Stimulated activated naive CD4-positive, alpha-beta T cell treated with Interleukin-2 at 50 U/mL for 16 hours (primary cell): ENCODE data around the gene JMJD1C.
"Not testable (repeated sequence)": the region's sequence is repeated elsewhere in the genome, so short reads cannot be mapped to it uniquely, and the experiment has no call there.

Experiments used
- DNase-seq: peaks from one replicate; lab custom pipeline; 2025; lab: John Stamatoyannopoulos, UW

JMJD1C gene

GRCh38 chr10:63465293-63466143 lies at the start of gene JMJD1C:
Gene JMJD1C, minus strand, starts transcription at chr10:63465977. Its CDS starts 315 bp downstream, at chr10:63465662.
- peak; percentile 58 for DNase-seq

DNA sequence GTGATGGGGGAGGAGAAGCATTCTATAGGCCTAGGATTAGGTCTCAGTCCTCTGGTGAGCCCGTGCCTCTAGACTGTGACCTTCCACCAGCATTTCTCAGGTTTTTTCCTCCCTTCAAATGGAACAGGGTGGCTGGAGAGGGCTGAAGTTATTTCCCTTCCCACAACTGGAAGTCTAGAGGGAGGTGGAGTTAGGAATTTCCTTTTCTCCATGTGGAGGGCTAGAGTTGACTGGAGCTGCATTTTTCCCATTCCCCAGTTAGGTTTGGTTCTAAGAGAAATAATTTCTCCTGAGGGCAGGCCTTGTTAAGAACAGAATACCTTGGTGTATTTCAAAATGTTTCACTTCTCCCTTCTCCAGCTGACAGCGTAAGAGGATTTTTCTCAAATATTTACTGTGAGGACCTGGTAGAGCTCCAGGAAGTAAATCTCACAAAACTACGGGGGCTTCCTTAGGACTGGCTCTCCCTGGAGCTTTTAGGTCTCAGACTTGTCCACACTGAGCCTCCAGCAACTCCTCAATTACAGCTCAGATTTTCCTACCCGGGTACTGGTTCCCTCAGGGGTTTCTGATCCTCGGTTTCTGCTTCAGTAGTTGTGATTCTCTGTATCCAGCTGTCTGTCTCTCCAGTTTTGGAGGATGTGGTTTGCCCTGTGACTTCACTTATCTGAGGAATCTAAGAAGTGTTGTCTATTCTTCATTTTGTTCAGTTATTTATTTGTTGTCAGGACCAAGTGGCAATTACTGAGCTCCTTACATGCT lies 49.4 kb upstream of the JMJD1C start:
- DNase-seq, result no peak

DNA sequence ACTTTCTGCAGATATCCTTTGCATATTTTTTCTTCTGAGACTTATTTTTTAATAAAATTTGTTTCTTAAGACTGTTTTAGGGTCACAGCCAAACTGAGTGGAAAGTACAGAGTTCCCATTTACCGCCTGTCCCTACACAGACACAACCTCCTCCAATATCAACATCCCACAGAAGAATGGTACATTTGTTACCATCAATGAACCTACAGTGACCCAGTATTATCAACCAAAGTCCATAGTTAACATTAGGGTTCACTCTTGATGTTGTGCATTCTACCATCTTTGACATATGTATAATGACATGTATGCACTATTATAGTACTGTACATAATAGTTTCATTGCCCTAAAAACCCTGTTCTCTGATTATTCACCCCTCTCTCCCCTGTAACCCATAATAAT lies 40.8 kb upstream of the JMJD1C start:
- no peak for DNase-seq

GRCh38 chr10:63505562-63505961 lies 39.8 kb upstream of the JMJD1C start:
- DNase-seq, result no peak

DNA sequence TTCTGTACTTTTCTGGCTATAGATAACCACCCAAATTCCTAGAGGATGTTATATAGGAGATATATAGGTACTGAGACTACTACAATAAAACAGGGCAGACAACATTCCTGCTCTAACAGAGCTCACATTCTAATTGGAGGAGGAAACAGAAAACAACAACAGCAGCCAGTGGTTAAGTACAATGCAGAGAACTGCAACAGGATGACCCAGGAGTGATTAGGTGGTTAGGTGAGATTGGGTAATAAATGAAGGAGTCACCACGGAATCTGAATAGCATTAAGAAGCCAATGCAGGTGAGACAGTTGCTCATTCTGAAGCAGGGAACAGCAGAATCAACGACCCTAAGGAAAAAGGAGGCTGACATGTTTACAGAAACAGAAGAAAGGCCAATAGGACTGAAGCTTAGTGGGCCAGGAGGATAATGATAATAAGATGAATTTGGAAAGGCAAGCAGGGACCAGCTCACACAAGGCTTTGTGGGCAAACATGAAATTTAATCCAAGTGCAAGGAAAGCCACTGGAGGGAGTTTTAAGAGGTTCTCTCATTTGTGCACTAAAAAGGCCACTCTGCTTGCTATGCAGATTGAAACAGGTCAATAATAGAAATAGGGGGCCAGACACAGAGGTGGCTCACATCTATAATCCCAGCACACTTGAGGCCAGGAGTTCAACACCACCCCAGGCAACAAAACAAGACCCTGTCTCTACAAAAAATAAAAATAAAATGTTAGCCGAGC lies 38.5 kb upstream of the JMJD1C start:
- no peak for DNase-seq

DNA sequence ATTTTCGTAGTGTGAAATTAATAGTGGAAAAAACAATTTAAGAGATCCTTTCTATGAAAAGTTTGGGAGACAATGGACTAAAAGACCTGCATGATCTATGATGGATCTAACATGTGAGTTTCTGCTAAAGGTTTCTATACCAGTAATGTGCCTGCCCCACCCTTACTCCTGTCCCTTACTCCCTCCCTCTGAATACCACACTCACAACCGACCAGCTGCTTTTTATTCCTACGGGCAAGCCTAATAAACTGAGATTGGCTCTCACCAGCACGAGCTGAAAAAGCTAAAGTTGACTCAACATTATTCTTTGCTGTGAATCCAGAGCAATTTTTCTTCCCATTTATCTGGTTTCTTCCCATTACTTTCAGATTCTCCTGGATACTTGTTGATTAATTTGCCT lies 37.6 kb upstream of the JMJD1C start:
- DNase-seq, result no peak

- no peak for DNase-seq
Observed at GRCh38 chr10:63502832-63503231, 37.1 kb upstream of the JMJD1C start.

DNA sequence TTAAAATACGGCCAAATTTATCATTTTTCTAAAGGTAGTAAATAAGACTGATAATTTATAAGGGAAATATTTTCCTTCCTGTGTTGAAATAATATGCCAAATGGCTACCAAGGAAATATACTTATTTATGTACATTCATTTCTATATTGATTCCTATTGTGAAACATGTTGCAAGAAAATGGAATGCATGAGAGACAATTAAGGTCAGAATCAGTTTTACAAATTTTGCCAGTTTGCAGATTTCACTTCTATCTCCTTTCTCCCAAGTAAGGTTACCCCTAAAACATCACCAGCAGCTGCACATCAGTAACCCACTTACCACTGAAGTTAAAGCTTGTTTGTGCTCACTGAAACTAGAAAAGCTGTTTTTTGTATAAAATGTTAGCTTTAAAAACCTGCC lies 36.2 kb upstream of the JMJD1C start:
- no peak for DNase-seq

DNA sequence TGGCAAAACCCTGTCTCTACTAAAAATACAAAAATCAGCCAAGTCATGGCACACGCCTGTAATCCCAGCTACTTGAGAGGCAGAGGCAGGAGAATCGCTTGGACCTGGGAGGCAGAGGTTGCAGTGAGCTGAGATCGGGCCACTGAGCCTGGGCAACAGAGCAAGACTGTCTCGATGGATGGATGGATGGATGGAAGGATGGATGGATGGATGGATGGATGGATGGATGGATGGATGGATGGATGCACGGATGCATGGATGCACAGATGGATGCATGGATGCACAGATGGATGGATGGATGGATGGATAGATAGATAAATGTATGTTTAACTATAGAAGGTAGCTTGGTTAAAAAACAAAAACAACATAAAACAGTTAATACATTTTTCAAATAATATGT lies 34.8 kb upstream of the JMJD1C start:
- DNase-seq, result not testable (repeated sequence)

DNA sequence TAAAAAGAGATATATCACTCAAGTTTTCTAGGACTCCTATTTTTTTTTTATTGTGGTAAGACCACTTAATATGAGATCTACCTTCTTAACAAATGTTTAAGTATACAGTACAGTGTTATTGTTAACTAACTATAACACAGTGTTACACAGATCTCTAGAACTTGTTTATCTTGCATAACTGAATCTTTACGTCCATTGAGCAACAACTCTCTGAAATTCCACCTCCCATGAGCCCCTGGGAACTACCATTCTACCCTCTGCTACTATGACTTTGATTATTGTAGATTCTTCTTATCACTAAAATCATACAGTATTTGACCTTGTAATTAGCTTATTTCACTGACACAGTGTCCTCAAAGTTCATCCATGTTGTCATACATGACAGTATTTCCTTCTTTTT lies 32.9 kb upstream of the JMJD1C start:
- DNase-seq, result no peak

- DNase-seq, result no peak
Observed at GRCh38 chr10:63497321-63497720, 31.5 kb upstream of the JMJD1C start.

DNA sequence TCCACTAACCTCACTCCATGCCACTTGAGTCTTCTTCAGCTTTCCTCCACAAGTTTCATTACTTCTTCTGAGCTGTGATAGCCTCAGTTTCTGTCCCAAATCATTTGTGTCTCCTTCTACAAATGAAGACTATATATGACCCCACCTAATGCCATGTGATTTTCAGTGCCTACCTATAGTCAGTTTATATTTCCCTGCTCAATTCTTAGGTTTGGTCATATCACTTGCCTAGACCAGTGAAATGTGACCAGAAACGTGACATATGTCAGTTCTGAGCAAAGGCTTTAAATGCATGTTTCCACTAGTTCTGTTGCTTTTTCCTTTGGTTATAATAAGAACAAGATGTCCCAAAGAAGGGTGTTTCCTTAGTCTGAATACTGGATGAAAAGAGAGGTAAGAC lies 30.8 kb upstream of the JMJD1C start:
- no peak for DNase-seq

- DNase-seq, result no peak
Observed at GRCh38 chr10:63494951-63495350, 29.2 kb upstream of the JMJD1C start.

- no peak for DNase-seq
Observed at GRCh38 chr10:63493004-63493403, 27.2 kb upstream of the JMJD1C start.

DNA sequence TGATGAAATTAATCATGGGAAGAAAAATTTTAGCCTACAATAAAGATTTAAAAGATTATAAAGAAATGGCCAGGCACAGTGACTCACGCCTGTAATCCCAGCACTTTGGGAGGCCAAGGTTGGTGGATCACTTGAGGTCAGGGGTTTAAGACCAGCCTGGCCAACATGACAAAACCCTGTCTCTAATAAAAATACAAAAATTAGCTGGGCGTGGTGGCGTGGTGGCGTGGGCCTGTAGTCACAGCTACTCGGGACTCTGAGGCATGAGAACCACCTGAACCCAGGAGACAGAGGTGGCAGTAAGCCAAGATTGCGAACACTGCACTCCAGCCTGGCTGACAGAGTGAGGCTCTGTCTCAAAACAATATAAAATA lies 26.5 kb upstream of the JMJD1C start:
- DNase-seq, result not testable (repeated sequence)

DNA sequence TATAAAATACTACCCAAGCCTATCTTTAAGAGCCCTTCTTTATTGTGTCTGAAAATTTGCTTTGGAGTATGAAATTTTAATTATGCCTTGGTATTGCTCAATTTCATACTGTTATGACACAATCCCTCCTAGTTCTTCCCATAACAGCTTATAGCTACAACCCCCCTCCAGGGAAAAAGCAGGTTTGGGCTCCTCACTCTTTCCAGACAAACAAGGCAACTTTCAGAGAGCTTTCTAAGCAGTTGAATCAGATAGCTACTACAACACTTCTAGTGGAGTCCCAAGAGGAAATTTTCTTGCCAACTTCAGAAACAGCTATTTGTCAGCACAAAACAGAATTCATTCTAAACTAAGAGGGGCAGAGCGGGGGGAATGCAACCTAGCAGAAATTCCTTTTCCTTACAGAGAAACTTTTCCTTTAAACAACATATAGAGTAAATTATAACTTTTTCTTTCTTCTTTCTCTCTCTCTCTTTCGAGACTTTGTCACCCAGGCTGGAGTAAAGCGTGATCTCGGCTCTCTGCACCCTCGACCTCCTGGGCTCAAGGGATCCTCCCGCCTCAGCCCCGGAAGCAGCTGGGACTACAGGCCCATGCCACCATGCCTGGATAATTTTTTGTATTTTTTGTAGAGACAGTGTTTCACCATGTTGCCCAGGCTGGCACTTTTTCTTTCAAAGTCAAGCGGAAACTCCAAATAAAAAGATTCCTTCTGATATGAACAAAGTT lies 26.0 kb upstream of the JMJD1C start:
- no peak for DNase-seq

DNA sequence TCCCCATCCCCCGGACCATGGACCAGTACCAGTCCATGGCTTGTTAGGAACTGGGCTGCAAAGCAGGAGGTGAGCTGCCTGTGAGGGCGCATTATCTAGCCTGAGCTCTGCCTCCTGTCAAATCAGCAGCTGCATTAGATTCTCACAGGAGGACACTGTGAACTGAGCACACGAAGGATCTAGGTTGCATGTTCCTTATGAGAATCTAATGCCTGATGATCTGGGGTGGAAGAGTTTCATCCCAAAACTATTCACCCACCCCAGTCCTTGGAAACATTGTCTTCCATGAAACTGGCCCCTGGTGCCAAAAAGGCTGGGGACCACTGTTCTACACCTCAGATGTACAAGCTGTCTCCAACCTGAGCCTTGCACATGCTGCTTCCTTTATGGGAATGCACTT lies 24.1 kb upstream of the JMJD1C start:
- DNase-seq, result no peak

GRCh38 chr10:63487990-63488389 lies 22.2 kb upstream of the JMJD1C start:
- DNase-seq, result no peak

DNA sequence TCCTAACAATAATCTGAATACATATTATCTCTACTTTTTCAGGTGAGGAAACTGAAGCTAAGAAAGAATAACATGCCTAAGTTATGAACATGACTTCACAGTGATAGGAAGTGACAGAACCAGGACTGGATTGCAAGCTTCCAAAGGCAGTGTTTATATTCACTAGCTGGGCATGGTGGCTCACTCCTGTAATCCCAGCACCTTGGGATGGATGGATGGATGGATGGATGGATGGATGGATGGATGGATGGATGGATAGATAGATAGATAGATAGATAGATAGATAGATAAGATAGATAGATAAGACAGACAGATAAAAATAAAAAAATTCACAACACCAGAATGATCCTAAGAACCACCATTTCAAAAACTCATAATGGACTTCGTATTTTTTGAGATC lies 18.2 kb upstream of the JMJD1C start:
- DNase-seq, result no peak

GRCh38 chr10:63481815-63482421 lies 16.1 kb upstream of the JMJD1C start:
- no peak for DNase-seq

DNA sequence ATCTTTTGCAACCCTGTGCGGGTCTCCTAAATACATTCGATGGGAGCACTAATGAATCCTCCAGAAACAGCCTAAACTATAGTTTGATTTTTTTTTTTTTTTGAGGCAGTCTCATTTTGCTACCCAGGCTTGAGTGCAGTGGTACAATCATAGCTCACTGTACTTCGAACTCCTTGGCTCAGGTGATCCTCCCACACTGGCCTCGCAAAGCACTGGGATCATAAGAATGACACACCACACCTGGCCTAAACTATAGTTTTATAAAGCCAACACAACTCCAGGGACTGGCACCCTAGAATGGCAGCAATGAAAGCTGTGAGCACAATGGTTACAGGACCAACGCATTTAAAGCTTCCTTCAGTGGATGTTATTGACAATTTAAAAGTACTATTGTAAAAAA lies 14.5 kb upstream of the JMJD1C start:
- no peak for DNase-seq

- no peak for DNase-seq
Observed at GRCh38 chr10:63478564-63478963, 12.8 kb upstream of the JMJD1C start.
